HG03159 (cell line): ENCODE results near the gene USP19.

ENCODE experiments used
- ATAC-seq: cut with Tn5 transposase; IDR thresholded peaks from one replicate; pipeline ENCODE4 v1.9.1; 2021; ENCODE audit warnings: mild to moderate bottlenecking, moderate library complexity; ENCODE audit not compliant: unreplicated experiment

Gene USP19

DNA sequence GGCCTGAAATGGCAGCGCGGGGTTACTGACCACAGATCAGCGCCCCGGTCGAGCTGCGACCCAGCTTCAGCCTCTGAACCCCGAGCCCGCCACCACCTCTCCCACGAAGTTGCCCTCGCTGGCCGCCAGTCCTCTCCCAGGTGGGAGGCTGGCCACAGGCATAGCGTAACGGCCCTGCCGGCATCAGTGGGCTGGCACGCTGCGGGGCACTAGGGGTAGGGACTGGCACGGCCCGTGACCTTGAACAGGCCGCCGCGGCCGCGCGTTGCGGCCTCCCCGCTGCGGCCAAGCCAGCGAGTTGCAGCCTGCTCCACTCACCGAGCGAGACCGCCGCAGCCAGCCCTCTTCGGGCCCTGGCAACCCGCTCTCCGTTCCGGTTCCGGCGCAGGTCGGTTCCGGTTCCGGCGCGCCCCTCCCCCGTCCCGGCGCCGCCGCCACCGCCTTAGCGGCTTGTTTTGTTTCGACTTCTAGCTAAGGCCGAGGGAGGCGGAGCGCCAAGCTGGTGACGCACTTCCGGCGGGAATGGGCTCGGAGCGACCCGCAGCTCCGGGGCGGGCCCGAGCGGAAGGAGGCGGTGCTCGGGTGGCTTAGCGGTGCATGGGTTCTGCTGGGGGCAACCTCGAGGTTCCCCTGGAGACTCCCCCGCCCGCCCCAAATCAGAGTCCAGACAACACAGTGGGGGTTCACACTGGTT, at the start of gene USP19:
Gene USP19, minus strand, starts transcription at position 386 of the 694 bp plus-strand sequence. CDS start 1,678 bp downstream, outside the sequence.
- ATAC-seq: peak; percentile 77

- no peak for ATAC-seq
These were observed 46.3 kb upstream of the USP19 start for GRCh38 chr3:49166752-49167556.

- peak; percentile 66 for ATAC-seq
These were observed 45.4 kb upstream of the USP19 start, which contains the start of gene CCDC71 for GRCh38 chr3:49165771-49166751. TSS of gene CCDC71 (minus strand) at chr3:49166331. CDS start at chr3:49164208, 2,123 bp downstream.

DNA sequence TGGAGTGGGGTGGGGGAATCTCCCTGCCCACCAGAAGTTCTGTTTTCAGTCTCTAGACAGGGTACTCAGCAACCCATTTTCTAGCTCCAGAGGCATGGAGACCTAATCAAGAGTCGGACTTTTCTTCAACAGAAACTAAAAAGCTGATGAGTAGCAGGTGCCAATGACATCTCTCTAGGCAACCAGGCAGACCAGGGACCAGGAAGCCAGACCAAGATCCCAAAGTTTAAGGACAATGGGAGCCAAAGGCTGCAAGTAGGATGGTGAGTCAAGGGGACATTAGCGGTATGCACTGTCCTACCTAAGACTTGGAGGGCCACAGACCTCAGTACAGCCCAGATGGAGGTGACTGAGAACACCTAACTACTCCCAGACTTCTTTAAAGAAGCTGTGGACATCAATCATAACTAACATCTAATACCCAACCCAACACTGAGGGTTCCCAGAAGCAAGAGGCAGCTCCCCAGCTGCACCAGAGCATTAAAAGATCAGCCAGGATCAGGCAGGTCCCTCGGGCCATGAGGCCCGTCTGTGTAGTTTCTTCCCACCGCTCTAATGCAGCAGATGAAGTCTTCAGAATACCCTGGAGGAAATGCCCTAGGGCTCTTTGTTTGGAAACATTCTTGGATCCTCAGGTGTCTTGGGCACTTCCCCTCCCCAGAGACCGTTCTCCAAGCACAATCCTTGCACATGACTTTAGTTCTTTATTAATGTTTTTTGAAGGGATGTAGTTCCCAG, 44.5 kb upstream of the USP19 start:
- no peak for ATAC-seq

DNA sequence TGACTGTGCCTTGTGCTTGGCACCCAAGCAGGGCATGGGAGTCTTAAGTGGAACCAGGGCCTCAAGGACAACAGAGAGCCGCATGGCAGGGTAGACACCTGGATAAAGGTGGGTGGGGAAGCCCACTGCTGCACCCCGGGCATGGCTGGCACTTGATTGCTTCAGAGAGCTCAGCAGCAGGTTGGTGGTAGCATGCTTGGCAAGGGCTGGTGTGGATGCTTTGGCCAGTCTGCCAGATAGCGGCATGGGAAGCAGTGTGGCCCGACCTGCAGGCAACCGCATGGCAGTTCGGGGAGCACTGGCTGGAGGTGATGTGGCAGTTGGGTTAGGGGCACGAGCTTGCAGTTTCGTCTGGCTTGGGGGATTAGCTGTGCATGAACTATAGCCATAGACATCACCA, 43.0 kb upstream of the USP19 start:
- no peak for ATAC-seq

- ATAC-seq: no peak
These were observed 42.3 kb upstream of the USP19 start for GRCh38 chr3:49162751-49163419.

DNA sequence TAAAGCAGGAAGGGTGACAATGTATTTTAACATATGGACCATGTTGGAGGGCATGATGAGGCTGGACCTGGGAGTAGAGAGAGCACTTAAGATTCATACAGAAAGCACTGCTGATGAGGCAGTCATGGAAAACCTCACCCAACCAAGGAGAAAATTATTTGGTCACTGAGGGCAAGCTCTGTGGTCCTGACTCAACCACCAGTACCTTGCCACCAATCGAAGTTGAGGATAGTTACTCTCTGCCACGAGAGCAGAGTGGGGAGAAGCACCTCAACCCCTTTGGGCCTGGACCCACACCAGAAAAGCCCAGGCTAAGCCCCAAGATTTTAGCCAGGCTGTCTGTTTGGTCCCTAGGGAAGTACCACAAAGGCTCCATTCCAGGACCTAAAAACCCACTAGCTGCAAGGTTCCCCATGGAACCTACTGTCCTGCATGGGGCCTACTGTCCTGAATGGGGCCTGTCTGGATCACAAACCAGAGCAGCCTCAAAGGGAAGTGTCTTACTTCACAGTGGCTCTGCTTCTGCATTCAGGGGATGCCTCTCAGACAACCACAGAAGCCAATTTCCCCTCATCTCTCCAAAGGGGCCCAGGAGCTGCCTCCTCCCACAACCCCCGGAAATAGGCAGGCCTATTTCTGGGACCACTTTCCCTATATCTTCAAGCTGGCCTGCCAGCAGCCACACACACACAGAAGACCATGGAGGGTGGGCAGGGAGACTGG, 41.3 kb upstream of the USP19 start:
- ATAC-seq: no peak

DNA sequence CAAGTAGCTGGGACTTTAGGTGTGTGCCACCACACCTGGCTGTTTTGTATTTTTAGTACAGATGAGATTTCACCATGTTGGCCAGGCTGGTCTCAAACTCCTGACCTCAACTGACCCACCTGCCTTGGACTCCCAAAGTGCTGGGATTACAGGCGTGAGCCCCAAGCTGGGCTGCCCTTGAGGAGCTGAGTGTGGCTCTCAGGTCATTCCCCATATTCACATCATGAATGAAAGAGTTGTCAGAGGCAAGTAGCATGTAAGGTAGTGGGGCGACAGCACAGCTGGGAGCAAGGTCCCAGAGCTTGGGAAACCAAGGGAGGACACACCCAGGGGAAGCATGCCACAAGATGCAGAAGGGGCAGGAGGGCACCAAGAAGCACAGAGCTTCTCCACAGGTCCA, 40.6 kb upstream of the USP19 start:
- ATAC-seq: no peak

- ATAC-seq: no peak
These were observed 38.2 kb upstream of the USP19 start for GRCh38 chr3:49158792-49159191.

GRCh38 chr3:49158103-49158709, 37.6 kb upstream of the USP19 start:
- no peak for ATAC-seq

DNA sequence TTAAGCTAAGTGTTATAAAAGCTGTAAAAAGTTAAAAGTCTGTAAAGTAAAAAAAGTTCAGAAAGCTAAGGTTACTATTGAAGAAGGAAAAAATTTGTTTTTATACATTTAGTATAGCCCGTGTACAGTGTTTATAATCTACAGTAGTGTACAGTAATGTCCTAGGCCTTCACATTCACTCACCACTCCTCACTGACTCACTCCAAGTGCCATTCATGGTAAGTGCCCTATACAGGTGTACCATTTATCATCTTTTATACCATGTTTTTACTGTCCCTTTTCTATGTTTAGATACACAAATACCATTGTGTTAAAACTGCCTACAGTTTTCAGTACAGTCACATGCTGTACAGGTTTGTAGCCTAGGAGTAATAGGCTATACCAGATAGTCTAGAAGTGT, 36.7 kb upstream of the USP19 start:
- no peak for ATAC-seq

DNA sequence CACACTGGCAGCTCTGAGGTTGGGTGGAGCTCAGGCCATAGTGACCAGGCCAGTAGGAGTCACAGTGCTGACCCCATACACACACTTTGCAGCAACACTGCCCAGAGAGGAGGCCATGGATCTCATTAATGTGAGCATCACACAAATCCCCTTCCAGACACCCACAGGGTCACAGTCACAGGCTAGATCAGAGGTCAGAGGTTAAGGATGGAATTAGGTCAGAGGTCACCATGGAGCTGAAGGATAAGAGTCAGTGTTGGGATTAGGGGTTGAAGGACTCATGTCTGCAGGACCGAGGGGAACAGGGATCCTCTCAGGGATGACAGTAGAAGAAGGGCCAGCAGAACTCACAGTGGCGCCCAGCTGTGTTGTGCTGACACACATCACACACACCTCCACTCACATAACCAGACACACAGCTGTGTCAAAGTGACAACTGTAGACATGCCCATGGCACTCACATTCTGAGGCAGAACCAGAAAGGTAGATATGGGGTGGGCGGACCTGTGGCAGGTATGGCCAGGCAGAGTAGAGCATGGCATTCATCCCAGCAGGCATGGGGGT, 32.8 kb upstream of the USP19 start:
- no peak for ATAC-seq

- no peak for ATAC-seq
These were observed 31.0 kb upstream of the USP19 start for GRCh38 chr3:49151610-49152009.

DNA sequence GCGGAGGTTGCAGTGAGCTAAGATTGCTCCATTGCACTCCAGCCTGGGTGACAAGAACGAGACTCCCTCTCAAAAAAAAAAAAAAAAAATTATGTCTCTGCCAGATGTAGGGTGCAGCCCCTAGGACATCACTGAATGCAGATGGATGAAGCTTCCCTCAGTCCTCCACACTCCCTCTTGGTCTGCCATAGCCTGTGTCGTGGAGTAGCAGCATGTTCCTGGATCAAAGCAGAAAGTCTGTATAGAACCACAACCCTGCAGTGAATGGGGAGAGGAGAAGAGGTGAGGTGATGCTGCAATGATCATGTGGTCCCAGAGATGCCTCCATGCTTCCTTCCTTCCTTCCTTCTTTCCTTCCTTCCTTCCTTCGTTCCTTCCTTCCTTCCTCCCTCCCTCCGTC, 27.5 kb upstream of the USP19 start:
- ATAC-seq: no peak

DNA sequence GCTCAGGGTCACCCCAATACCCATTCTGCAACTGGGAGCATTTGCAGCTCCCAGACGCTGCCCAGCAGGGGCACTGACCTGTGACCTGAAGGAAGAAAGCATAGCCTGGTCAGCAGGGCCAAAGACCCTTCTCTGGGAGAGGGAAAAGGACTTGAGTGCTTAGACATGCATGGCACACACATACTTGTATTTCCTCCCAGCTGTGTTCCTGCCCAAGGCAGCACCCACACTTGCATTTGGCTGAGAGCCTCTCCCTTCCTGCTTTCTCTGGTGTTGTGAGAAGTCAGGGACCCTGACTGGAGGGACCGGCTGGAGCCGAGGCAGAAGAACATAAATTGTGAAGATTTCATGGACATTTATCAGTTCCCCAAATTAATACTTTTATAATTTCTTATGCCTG, 19.5 kb upstream of the USP19 start:
- no peak for ATAC-seq

DNA sequence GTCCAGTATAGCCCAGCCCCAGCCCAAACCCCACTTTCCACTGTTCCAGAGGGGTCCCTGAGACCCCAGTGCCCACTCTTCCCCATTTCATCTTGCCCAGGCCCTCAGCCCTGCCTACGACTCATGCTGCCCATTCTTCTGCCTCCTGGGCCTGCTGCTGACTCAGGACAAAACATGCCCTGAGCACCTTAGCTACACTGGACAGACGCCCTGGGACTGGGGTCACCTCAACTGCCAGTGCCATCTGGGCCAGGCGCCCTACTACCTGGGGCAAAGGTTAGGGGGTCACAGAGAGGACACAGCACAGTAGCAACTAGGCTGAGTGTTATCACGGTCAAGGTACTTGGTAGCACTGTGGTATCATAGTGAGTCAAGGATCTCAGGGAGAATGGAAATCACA, 14.9 kb upstream of the USP19 start:
- no peak for ATAC-seq

- no peak for ATAC-seq
These were observed 14.0 kb upstream of the USP19 start for GRCh38 chr3:49134471-49135265.
